Measurements from ENCODE around the gene ZFP62. TPM values are rescaled to one million over a fixed set of nuclear protein-coding genes. Genes with fewer than 3 reads are reported as not detected.
"Not testable (repeated sequence)": the region's sequence is repeated elsewhere in the genome, so short reads cannot be mapped to it uniquely, and the experiment has no call there.

Gene ZFP62
- total RNA-seq, 1 experiment from 2014 or later = 16.2 TPM

GRCh38 chr5:180831139-180832093, 29.7 kb downstream of the ZFP62 start:
- DNase-seq (ENCODE audit: low read depth) = peak; percentile 75

GRCh38 chr5:180830253-180831138, 30.6 kb downstream of the ZFP62 start:
- no peak for DNase-seq (ENCODE audit: low read depth)

DNA sequence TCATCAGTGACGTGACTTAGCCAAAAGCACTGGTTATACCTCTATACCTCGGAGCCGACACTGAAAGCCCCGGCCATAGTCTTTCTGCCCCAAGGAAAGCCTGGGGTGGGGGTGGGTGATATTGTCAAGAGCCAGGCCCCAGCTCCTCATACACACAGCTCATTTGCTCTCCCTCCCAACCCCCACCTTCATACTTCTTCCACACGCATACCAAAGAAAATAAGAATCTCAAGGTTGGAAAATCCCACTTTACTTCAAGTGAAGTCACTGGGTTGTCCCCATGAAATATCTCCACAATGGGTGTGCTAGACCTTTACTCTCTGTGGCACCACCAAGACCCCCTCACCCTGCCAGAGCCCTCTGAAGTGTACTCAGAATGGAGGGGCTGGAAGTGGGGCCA, 31.4 kb downstream of the ZFP62 start:
- DNase-seq (ENCODE audit: low read depth) = no peak

GRCh38 chr5:180828756-180829531, 32.1 kb downstream of the ZFP62 start:
- DNase-seq (ENCODE audit: low read depth) = not testable (repeated sequence)

DNA sequence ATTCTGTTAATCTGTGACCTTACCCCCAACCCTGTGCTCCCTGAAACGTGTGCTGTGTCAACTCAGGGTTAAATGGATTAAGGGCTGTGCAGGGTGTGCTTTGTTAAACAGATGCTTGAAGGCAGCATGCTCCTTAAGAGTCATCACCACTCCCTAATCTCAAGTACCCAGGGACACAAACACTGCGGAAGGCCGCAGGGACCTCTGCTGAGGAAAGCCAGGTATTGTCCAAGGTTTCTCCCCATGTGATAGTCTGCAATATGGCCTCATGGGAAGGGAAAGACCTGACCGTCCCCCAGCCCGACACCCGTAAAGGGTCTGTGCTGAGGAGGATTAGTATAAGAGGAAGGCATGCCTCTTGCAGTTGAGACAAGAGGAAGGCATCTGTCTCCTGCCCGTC, 33.7 kb downstream of the ZFP62 start:
- DNase-seq (ENCODE audit: low read depth) = not testable (repeated sequence)

DNA sequence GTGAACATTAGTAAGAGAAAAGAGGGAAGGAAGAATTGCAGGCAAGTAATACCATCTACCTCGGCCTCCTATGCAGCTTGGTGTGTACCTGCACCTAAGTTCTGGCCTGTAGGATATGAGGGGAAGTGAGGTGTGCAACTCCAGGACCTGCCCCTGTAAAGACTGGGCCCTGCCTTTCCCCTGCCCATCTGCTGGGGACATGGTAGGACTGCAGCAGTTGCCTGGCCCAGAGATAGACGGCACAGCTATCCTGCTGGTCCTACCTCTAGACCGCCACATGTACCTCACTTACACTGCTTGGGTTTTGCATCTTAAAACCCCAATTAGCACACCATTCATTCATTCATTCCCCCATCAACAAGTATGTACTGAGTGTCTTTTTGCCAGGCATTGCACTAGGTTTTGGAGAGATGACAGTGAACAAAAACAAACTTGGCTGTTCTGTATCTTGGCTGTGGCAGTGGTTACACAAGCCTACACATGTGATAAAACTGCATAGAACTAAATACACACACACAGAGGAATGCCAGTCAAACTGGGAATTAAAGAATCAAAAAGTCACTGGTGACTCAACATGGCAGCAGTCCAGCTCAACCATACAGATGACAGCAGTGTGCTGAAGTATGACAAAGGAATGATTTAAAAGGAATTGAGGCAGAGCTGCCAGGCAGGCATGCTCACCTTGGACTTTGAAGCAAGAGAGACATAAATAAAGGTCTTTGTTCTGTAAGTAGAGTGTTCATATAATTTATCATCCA, 35.1 kb downstream of the ZFP62 start:
- peak; percentile 89 for DNase-seq (ENCODE audit: low read depth)

- DNase-seq (ENCODE audit: low read depth) = no peak
Observed at GRCh38 chr5:180824630-180825476, 36.2 kb downstream of the ZFP62 start.

- no peak for DNase-seq (ENCODE audit: low read depth)
Observed at GRCh38 chr5:180823940-180824629, 37.0 kb downstream of the ZFP62 start.

GRCh38 chr5:180823346-180823745, 37.7 kb downstream of the ZFP62 start:
- DNase-seq (ENCODE audit: low read depth) = no peak

DNA sequence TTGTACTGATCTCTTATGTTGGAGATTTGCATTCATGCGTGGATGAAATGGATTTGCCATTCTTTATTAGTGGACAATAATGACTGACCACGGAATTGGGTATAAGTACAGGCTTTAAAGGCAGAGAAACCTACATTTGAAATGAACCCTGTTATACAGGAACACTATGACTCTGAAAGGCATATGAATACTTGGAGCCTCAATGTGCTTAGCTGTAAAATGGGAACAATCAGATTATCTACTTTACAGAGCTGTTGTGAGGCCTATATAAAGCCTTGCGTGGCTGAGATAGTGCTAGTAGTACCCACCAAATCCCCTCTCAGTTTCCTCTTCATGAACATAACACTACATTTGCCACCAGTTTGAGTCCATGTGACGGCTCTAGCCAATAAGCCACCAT, 39.5 kb downstream of the ZFP62 start:
- no peak for DNase-seq (ENCODE audit: low read depth)

- no peak for DNase-seq (ENCODE audit: low read depth)
Observed at GRCh38 chr5:180820788-180821321, 40.2 kb downstream of the ZFP62 start.

- no peak for DNase-seq (ENCODE audit: low read depth)
Observed at GRCh38 chr5:180818677-180819341, 42.3 kb downstream of the ZFP62 start.

GRCh38 chr5:180817893-180818674, 43.0 kb downstream of the ZFP62 start:
- no peak for DNase-seq (ENCODE audit: low read depth)

DNA sequence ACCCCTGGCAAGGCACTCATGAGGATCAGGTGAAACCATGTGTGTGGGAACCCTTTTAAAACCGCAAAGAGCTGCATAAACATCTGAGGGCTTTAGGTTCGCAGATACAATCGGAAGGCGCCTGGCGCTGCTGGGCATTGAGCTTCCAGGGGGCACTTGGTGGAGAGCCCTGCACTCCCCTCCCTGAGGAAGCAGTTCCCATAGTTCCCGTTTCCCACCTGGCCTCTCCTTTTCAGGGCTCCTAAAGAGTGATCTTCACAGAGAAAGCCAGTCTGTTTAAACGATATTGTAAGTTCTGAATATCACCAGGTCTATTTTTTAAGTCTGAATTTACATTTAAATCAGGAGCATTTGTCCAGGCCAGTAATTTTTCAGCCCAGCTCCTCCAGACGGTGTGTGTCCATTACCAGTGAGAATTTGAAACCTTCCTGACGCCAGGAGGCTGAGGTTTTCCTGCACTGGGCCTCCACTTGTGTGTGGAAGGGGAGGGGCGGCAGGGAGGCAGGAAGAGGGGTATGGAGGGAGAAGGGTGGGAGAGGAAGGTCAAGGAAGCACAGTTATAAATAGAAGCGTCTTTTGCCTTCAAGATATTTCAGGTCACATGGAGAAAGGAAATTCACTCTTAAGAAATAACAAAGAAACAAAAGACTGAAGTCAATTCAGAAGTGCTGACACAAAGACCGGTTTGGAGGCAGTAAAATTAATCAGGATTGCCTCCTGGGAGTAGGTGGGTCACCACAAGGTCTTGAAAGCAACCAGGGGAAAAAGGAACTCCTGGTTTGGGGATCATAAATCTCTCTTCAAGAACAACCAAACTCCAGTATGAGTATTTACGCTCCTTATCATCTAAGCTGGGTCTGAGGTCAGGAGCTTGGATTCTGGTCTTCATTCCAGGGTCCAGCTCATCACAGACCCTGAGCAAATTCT, 44.2 kb downstream of the ZFP62 start:
- DNase-seq (ENCODE audit: low read depth) = peak; percentile 50

DNA sequence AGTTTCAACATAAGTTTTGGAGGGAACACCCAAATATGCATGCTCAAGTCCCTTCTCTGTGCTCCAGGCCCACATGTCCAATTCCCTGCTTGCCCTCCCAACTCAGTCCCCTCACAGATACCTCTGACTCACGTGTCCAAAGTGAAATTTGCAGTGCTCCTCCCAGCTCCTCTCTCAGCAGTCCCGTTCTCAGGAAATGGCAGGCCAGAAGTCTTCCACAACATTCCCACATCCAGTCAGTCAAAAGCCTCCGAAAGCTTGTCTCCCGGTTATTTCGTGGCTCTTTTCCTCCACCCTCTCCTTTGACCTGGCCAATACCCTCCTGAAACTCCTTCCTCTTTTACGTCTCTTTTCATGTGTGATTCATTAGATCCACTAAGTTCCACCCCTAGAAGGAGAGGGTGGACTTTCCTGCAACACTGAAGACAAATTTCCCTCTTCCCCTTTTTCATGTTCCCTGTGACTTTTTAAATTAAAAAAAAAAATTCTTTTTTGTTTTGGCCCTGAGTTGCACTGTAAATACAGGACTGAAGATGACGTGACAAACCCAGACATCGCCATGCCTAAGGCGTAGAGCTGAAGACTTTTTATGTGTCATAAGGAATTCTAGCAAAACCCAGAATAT, 45.7 kb downstream of the ZFP62 start:
- no peak for DNase-seq (ENCODE audit: low read depth)

GRCh38 chr5:180813420-180813819, 47.7 kb downstream of the ZFP62 start:
- DNase-seq (ENCODE audit: low read depth) = no peak

All from HT1080 (cell line).